GM18519 (cell line): ENCODE measurements around the gene RYR2.
"Not testable (repeated sequence)": the region's sequence is repeated elsewhere in the genome, so short reads cannot be mapped to it uniquely, and the experiment has no call there.

ENCODE experiments used
- ATAC-seq: cut with Tn5 transposase; IDR thresholded peaks from one replicate; pipeline ENCODE4 v1.9.1; 2021; ENCODE audit warnings: mild to moderate bottlenecking, moderate library complexity; ENCODE audit not compliant: unreplicated experiment, low FRiP score

Gene RYR2

GRCh38 chr1:237237721-237238120 is 195.7 kb downstream of the RYR2 start:
- ATAC-seq, result no peak

- no peak for ATAC-seq
Observed at GRCh38 chr1:237239248-237239647, 197.3 kb downstream of the RYR2 start.

GRCh38 chr1:237241038-237241437 is 199.1 kb downstream of the RYR2 start:
- ATAC-seq, result no peak

- ATAC-seq, result no peak
Observed at GRCh38 chr1:237244778-237245177, 202.8 kb downstream of the RYR2 start.

GRCh38 chr1:237247442-237247841 is 205.5 kb downstream of the RYR2 start:
- no peak for ATAC-seq

GRCh38 chr1:237249120-237249519 is 207.1 kb downstream of the RYR2 start:
- no peak for ATAC-seq

GRCh38 chr1:237250055-237250454 is 208.1 kb downstream of the RYR2 start:
- no peak for ATAC-seq

GRCh38 chr1:237255071-237255470 is 213.1 kb downstream of the RYR2 start:
- ATAC-seq, result no peak

- ATAC-seq, result no peak
Observed at GRCh38 chr1:237258871-237259270, 216.9 kb downstream of the RYR2 start.

GRCh38 chr1:237261198-237261597 is 219.2 kb downstream of the RYR2 start:
- ATAC-seq, result no peak

- no peak for ATAC-seq
Observed at GRCh38 chr1:237267743-237268142, 225.8 kb downstream of the RYR2 start.

- peak; percentile 48 for ATAC-seq
Observed at GRCh38 chr1:237269938-237270337, 228.0 kb downstream of the RYR2 start.

GRCh38 chr1:237270353-237270752 is 228.4 kb downstream of the RYR2 start:
- ATAC-seq, result no peak

- not testable (repeated sequence) for ATAC-seq
Observed at GRCh38 chr1:237277994-237278393, 236.0 kb downstream of the RYR2 start.

- no peak for ATAC-seq
Observed at GRCh38 chr1:237279629-237280028, 237.6 kb downstream of the RYR2 start.

GRCh38 chr1:237281481-237281880 is 239.5 kb downstream of the RYR2 start:
- no peak for ATAC-seq

GRCh38 chr1:237282208-237282783 is 240.3 kb downstream of the RYR2 start:
- no peak for ATAC-seq

GRCh38 chr1:237287876-237288521 is 246.0 kb downstream of the RYR2 start:
- ATAC-seq, result no peak

- no peak for ATAC-seq
Observed at GRCh38 chr1:237293804-237294203, 251.8 kb downstream of the RYR2 start.

- ATAC-seq, result no peak
Observed at GRCh38 chr1:237296861-237297260, 254.9 kb downstream of the RYR2 start.

GRCh38 chr1:237300642-237301041 is 258.7 kb downstream of the RYR2 start:
- no peak for ATAC-seq

- no peak for ATAC-seq
Observed at GRCh38 chr1:237303929-237304328, 261.9 kb downstream of the RYR2 start.
